ENCODE results near the gene CEP72. TPM values are rescaled to one million over a fixed set of nuclear protein-coding genes. Genes with fewer than 3 reads are reported as not detected.
"Not testable (repeated sequence)": the region's sequence is repeated elsewhere in the genome, so short reads cannot be mapped to it uniquely, and the experiment has no call there.

The CEP72 gene
- total RNA-seq, 1 experiment from 2014 or later = 14.6 TPM

DNA sequence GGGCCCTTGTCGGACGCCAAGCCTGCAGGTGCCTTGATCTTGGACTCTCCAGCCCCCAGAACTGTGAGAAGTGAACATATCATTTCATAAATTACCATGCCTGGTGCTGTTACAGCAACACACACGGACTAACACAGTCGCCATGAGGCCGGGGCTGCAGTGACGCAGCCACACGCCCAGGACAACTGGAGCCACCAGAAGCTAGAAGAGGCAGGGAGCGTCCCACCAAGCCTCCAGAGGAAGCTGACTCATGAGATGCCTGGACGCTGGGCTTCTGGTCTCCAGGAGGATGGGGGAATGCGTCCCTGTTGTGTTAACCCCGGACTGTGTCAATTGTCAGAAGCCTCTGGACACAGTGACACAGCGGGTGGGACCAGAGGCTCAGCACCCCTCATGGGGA is 74.8 kb downstream of the CEP72 start:
- not testable (repeated sequence) for H3K9ac ChIP-seq (ENCODE audit: low read length); H3K27ac ChIP-seq (ENCODE audit: low read length)
- peak; percentile 12 for DNase-seq

DNA sequence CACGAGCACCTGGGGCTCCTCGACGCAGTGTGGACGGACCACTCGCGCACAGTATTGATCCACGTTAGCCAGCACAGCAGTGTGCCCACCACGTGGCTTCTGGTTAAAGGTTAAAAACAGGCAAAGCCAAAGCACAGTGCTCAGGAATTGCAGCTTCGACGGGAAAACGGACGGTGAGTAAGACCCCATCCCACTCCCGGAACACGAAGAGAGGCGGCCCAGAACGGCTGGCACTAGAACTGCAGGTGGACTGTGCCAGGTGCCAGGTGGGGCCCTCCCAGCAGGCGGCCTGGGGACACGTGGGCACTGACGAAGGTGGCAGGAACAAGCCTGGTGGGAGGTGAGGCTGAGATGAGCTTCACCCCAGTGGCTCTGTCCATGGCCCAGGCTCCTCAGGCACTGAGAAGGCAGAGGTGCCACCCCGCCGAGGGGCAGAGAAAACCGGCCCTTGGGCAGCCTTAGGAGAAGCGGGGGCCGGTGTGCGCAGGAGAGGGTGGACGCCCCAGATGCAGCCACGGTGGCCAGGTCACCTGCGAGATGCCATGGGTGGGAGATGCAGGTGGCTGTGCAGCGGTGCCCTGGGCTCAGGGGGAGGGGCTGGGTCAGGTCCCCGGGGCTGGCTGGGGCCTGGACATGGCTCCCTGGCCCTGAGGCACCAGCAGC is 76.3 kb downstream of the CEP72 start:
- not testable (repeated sequence) for H3K4me1 ChIP-seq (ENCODE audit: low read length); H3K79me2 ChIP-seq (ENCODE audit: low read length); H4K20me1 ChIP-seq (ENCODE audit: insufficient read depth, low read depth, low read length); H3K27ac ChIP-seq (ENCODE audit: low read length); H3K4me3 ChIP-seq (ENCODE audit: low read length); H3K4me2 ChIP-seq (ENCODE audit: low read depth, low read length, poor library complexity, severe bottlenecking); H2AFZ ChIP-seq (ENCODE audit: low read length); DNase-seq; H3K27me3 ChIP-seq (ENCODE audit: low read length); H3K9me2 ChIP-seq (replicated peaks; ENCODE audit: insufficient read depth, low read length); H3K9me3 ChIP-seq (ENCODE audit: low read length); H3K36me3 ChIP-seq (ENCODE audit: insufficient read depth, low read length); H3K9ac ChIP-seq (ENCODE audit: low read length)

More for the DNA sequence above, 74.8 kb downstream of the CEP72 start:
- H3K4me3 ChIP-seq (ENCODE audit: low read length); H3K4me1 ChIP-seq (ENCODE audit: low read length); H3K27me3 ChIP-seq (ENCODE audit: low read length); H3K79me2 ChIP-seq (ENCODE audit: low read length); H4K20me1 ChIP-seq (ENCODE audit: insufficient read depth, low read depth, low read length); H3K4me2 ChIP-seq (ENCODE audit: low read depth, low read length, poor library complexity, severe bottlenecking); H3K9me2 ChIP-seq (replicated peaks; ENCODE audit: insufficient read depth, low read length); H2AFZ ChIP-seq (ENCODE audit: low read length); H3K36me3 ChIP-seq (ENCODE audit: insufficient read depth, low read length); H3K9me3 ChIP-seq (ENCODE audit: low read length): not testable (repeated sequence)

DNA sequence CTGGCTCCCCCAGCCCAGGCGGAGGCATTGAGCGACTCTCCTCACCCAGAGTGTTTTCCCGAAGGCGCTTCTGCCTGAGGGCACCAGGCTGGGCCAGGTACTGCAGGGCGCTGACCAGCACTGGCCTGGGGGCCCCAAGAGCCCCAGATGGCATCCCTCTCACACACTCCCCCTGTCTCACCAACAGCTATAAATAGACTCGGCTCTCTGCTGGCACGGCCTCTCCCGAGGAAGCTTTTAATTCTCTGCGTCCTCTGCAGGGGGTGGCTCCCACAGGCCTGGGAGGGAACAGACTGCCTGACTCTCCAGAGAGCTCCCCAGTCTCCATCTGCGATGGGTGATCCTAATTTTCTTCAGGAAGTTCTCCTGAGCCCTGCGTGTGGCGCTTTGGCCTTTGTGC is 78.2 kb downstream of the CEP72 start:
- not testable (repeated sequence) for H3K9me3 ChIP-seq (ENCODE audit: low read length); H2AFZ ChIP-seq (ENCODE audit: low read length); H3K79me2 ChIP-seq (ENCODE audit: low read length); H3K4me3 ChIP-seq (ENCODE audit: low read length); H3K9me2 ChIP-seq (replicated peaks; ENCODE audit: insufficient read depth, low read length); H3K27ac ChIP-seq (ENCODE audit: low read length); H3K27me3 ChIP-seq (ENCODE audit: low read length); H3K4me1 ChIP-seq (ENCODE audit: low read length); DNase-seq; H3K4me2 ChIP-seq (ENCODE audit: low read depth, low read length, poor library complexity, severe bottlenecking); H3K9ac ChIP-seq (ENCODE audit: low read length); H3K36me3 ChIP-seq (ENCODE audit: insufficient read depth, low read length); H4K20me1 ChIP-seq (ENCODE audit: insufficient read depth, low read depth, low read length)

DNA sequence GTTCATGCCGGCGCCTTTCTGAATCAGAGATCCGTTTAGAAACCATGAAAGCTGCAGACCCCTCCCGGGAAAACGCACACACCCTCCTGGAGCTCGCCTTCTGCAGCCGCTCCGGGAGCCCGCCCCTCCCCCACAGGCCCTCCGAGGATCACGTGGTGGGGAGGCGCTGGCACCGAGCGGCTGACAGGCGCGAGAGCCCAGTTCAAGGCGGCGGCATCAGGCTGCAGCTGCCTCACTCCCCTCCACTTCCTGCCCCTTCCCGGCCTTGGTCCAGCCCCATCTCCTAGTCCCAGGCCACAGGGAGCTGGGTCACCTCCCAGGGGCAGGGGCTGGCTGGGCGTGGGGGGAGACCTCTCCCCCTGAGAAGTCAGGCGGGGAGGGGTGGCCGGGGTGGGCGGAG is 78.9 kb downstream of the CEP72 start:
- not testable (repeated sequence) for H3K4me2 ChIP-seq (ENCODE audit: low read depth, low read length, poor library complexity, severe bottlenecking); H4K20me1 ChIP-seq (ENCODE audit: insufficient read depth, low read depth, low read length); H3K9me3 ChIP-seq (ENCODE audit: low read length); H3K9me2 ChIP-seq (replicated peaks; ENCODE audit: insufficient read depth, low read length); H3K79me2 ChIP-seq (ENCODE audit: low read length); H3K27me3 ChIP-seq (ENCODE audit: low read length); H3K27ac ChIP-seq (ENCODE audit: low read length); H2AFZ ChIP-seq (ENCODE audit: low read length); DNase-seq; H3K9ac ChIP-seq (ENCODE audit: low read length); H3K4me3 ChIP-seq (ENCODE audit: low read length); H3K4me1 ChIP-seq (ENCODE audit: low read length); H3K36me3 ChIP-seq (ENCODE audit: insufficient read depth, low read length)

DNA sequence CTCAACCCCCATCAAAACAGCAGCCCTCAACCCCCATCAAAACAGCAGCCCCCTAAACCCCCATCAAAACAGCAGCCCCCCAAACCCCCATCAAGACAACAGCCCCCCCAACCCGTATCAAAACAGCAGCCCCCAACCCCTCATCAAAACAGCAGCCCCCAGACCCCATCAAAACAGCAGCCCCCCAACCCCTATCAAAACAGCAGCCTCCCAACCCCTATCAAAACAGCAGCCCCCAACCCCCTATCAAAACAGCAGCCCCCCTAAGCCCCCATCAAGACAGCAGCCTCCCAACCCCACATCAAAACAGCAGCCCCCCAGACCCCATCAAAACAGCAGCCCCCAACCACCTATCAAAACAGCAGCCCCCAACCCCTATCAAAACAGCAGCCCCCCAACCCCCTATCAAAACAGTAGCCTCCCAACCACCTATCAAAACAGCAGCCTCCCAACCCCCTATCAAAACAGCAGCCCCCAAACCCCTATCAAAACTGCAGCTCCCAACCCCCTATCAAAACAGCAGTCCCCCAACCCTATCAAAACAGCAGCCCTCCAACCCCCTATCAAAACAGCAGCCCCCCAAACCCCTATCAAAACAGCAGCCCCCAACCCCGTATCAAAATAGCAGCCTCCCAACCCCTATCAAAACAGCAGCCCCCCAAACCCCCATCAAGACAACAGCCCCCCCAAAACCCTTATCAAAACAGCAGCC is 79.8 kb downstream of the CEP72 start:
- Histone ChIP-seq H3K9me2 (replicated peaks; ENCODE audit: insufficient read depth, low read length) (no peaks in the 10 kb centered on the region), H4K20me1 (ENCODE audit: insufficient read depth, low read depth, low read length) (no peaks in the 10 kb centered on the region), H3K4me1 (ENCODE audit: low read length) (no peaks in the 10 kb centered on the region), H2AFZ (ENCODE audit: low read length) (no peak overlapping the region), H3K79me2 (ENCODE audit: low read length) (no peaks in the 10 kb centered on the region), H3K4me2 (ENCODE audit: low read depth, low read length, poor library complexity, severe bottlenecking) (no peak overlapping the region), H3K27ac (ENCODE audit: low read length) (no peak overlapping the region), H3K4me3 (ENCODE audit: low read length) (no peak overlapping the region; the same call in 1 of the 2 replicates), H3K27me3 (ENCODE audit: low read length) (no peaks in the 10 kb centered on the region), H3K9ac (ENCODE audit: low read length) (no peak overlapping the region), H3K9me3 (ENCODE audit: low read length) (no peaks in the 10 kb centered on the region), H3K36me3 (ENCODE audit: insufficient read depth, low read length) (no peaks in the 10 kb centered on the region)
- peak; percentile 36 for DNase-seq

DNA sequence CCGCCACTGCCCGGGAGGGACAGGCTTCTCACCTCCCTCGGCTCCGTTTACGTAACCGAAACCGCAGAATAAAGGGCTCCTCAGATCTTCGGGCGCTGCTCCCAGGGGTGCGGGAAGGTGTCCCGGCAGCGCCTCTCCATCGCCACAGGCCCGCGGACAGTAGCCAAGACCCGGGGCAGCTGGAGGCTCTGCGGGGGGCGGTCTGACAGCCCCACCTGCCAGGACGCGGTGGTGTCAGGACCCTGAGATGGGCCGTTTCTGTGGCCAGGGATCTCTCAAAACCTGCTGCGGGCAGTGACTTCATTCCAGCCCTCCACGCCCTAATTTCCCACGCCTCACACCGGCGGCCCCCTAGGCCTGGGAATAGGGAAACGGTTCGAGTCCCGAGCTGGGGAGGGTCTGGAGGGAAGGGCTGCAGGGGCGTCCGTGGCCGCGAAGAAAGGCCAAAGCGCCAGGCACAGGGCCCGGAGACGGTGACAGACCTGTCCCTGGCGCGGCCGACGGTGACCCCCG is 80.4 kb downstream of the CEP72 start:
- Histone ChIP-seq H3K4me2 (ENCODE audit: low read depth, low read length, poor library complexity, severe bottlenecking) (peak overlapping the region; percentile 48), H3K4me3 (ENCODE audit: low read length) (peak overlapping the region; percentile 57; the same call in 1 of the 2 replicates)
- not testable (repeated sequence) for H4K20me1 ChIP-seq (ENCODE audit: insufficient read depth, low read depth, low read length); H3K9me2 ChIP-seq (replicated peaks; ENCODE audit: insufficient read depth, low read length); H2AFZ ChIP-seq (ENCODE audit: low read length); H3K36me3 ChIP-seq (ENCODE audit: insufficient read depth, low read length); H3K27ac ChIP-seq (ENCODE audit: low read length); H3K9me3 ChIP-seq (ENCODE audit: low read length); DNase-seq; H3K4me1 ChIP-seq (ENCODE audit: low read length); H3K79me2 ChIP-seq (ENCODE audit: low read length); H3K9ac ChIP-seq (ENCODE audit: low read length); H3K27me3 ChIP-seq (ENCODE audit: low read length)

DNA sequence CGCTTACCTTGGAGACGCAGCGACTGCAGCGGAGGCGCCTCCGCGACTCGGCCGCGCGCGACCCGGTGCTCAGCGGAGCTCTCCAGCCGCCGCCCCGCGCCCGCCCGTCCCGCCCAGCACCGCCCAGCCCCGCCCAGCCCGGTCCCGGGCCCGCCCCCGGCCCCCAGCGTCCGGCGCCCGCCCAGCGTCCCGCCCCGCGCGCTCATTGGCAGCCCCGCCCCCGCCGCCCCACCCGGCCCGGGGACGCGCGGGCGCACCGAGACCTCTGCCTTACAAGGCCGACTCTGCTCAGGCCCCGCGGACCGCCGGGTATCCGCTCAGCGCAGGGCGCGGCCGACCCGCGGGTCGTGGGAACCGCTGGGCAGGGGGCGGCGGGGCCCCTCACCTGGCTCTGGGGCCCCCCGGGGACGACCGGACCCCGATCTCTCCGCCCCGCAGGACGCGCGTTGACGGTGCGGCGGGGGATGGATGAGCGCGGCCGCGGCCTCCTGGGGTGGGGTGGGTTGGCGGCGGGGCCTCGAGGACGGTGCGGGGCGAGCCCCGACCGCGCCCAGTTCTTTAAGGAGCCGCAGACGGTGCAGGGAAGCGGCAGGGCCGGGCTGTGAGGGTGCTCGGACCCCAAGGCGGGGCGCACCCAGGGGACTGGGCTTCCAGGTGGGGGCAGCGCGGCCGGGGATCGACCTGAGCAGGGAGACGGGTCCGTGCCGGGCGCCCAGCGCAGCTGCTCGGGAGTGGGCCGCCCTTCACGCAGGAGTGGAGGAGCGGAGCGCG is 81.3 kb downstream of the CEP72 start, which contains the start of gene TPPP:
TSS of gene TPPP (minus strand) at position 82 of the 771 bp plus-strand sequence. CDS start 15,292 bp downstream, outside the sequence.
- H3K9me3 ChIP-seq (ENCODE audit: low read length); H3K36me3 ChIP-seq (ENCODE audit: insufficient read depth, low read length); H3K79me2 ChIP-seq (ENCODE audit: low read length); H3K4me1 ChIP-seq (ENCODE audit: low read length); H3K27ac ChIP-seq (ENCODE audit: low read length); H4K20me1 ChIP-seq (ENCODE audit: insufficient read depth, low read depth, low read length); H3K9me2 ChIP-seq (replicated peaks; ENCODE audit: insufficient read depth, low read length); H3K27me3 ChIP-seq (ENCODE audit: low read length): not testable (repeated sequence)
- Histone ChIP-seq H3K4me2 (ENCODE audit: low read depth, low read length, poor library complexity, severe bottlenecking) (peak within 1 kb of the TSS; percentile 66), H3K4me3 (ENCODE audit: low read length) (peak within 1 kb of the TSS; percentile 62; the same call in 1 of the 2 replicates), H2AFZ (ENCODE audit: low read length) (peak within 1 kb of the TSS; percentile 71; the same call in 1 of the 2 replicates), H3K9ac (ENCODE audit: low read length) (peak within 1 kb of the TSS; percentile 68)
- peak; percentile 91 for DNase-seq

DNA sequence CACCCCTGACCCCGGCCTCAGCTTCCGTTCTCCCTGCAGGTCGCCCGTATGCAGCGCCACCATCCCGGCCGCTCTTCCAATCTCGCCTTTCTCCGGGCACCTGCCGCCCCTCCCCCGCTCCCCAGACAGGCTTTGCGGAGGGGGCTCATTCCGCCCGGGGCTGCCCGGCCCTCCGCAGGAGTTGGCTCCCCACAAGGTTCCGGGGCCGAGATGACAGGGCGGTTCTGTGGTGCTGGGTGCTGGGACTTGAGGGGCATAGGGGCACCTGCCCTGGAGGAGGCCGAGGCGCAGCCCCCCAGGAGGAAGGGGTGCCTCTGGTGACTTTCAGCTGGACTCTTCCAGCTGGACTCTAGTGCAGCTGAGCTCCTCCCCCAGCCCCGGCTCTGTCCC is 81.9 kb downstream of the CEP72 start:
- H3K4me1 ChIP-seq (ENCODE audit: low read length); DNase-seq; H3K79me2 ChIP-seq (ENCODE audit: low read length); H3K9me3 ChIP-seq (ENCODE audit: low read length); H3K27ac ChIP-seq (ENCODE audit: low read length); H3K9me2 ChIP-seq (replicated peaks; ENCODE audit: insufficient read depth, low read length); H4K20me1 ChIP-seq (ENCODE audit: insufficient read depth, low read depth, low read length); H3K4me2 ChIP-seq (ENCODE audit: low read depth, low read length, poor library complexity, severe bottlenecking); H3K27me3 ChIP-seq (ENCODE audit: low read length); H2AFZ ChIP-seq (ENCODE audit: low read length); H3K9ac ChIP-seq (ENCODE audit: low read length); H3K36me3 ChIP-seq (ENCODE audit: insufficient read depth, low read length): not testable (repeated sequence)
- peak overlapping the region; percentile 27; the same call in 1 of the 2 replicates for H3K4me3 ChIP-seq (ENCODE audit: low read length)
